Activated B cell treated with CpG ODN at 0.5 μM for 24 hours (primary cell): ENCODE measurements around the gene CAT. TPM values are rescaled to one million over a fixed set of nuclear protein-coding genes. Genes with fewer than 3 reads are reported as not detected.
"Not testable (repeated sequence)": the region's sequence is repeated elsewhere in the genome, so short reads cannot be mapped to it uniquely, and the experiment has no call there.

Source experiments
- ATAC-seq: fragments of 200-7000 bp; cut with Tn5 transposase; one replicate; pipeline ENCODE4 v1.10.0; 2021; ENCODE audit warnings: low read depth, mild to moderate bottlenecking, moderate library complexity
- CTCF ChIA-PET: fragments of 350-600 bp; sonication (Branson Sonifier 250); formaldehyde crosslinking; loops from one replicate; lab custom pipeline; 2021; ENCODE audit warnings: antibody characterized with exemption; lab: Charles Lee
- POLR2A ChIA-PET: fragments of 350-600 bp; sonication (Branson Sonifier 250); formaldehyde crosslinking; loops from one replicate; lab custom pipeline; 2021; ENCODE audit warnings: antibody characterized with exemption; lab: Charles Lee
- DNase-seq: peaks from one replicate; pipeline ENCODE4 v3.0.0; 2022
- H3K27ac Mint-ChIP-seq: one replicate; pipeline ENCODE4 v1.8.0; 2020; ENCODE audit warnings: mixed read lengths
- H3K27me3 Mint-ChIP-seq: one replicate; pipeline ENCODE4 v1.8.0; 2021; ENCODE audit warnings: mixed read lengths
- H3K36me3 Mint-ChIP-seq: one replicate; pipeline ENCODE4 v1.8.0; 2021; ENCODE audit warnings: low read depth, mixed read lengths
- H3K4me1 Mint-ChIP-seq: one replicate; pipeline ENCODE4 v1.8.0; 2021; ENCODE audit warnings: mixed read lengths
- H3K4me3 Mint-ChIP-seq: one replicate; pipeline ENCODE4 v1.8.0; 2020; ENCODE audit warnings: mild to moderate bottlenecking, mixed read lengths
- H3K9me3 Mint-ChIP-seq: one replicate; pipeline ENCODE4 v1.8.0; 2020; ENCODE audit warnings: mixed read lengths
- intact Hi-C: fragments of 100-400 bp; cut with micrococcal nuclease; formaldehyde crosslinking; loops from one replicate; pipeline ENCODE4 v1.15.1; 2024
- total RNA-seq: library from RNA; stranded (reverse); gene quantifications from 2 replicates; pipeline ENCODE4 v1.2.3, GENCODE V29; 2022
- TF ChIP-seq, protein P1 (sequence below): fragments of 200-600 bp; IDR thresholded peaks from one replicate; pipeline ENCODE4 v1.8.0; 2022; ENCODE audit warnings: antibody characterized with exemption, mild to moderate bottlenecking

Gene CAT
- total RNA-seq, 1 donor from 2014 or later = 81.2 TPM

DNA sequence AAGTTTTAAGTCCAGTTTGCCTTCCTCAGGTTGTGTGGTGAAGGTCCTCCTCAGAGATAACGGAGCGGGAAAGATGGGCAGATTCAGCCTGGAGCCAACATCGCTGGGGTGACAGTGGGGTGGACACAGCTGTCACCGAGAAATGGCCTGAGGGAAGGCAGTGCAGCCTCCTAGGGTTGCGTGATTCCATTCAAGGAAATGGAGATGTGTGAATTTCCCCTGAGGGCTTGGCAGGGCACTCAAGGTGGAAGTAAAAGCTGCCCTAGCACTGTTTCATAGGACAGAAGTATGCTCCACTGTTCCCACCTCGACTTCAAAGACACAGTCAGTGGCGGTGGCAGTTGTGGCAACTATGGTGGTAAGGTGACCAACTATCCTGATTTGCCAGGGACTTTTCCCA is 15.4 kb upstream of the CAT start:
- ChIA-PET CTCF (no interaction called here), POLR2A (no interaction called here)
- Mint-ChIP-seq H3K4me3 (no peak overlapping the region), H3K27ac (no peak overlapping the region), H3K4me1 (peaks cover 4% of the 10 kb centered on the region), H3K36me3 (no peaks in the 10 kb centered on the region), H3K27me3 (peaks cover 12% of the 10 kb centered on the region), H3K9me3 (no peaks in the 10 kb centered on the region)
- DNase-seq = no peak
- no peak for ATAC-seq
- TF ChIP-seq, protein P1, sequence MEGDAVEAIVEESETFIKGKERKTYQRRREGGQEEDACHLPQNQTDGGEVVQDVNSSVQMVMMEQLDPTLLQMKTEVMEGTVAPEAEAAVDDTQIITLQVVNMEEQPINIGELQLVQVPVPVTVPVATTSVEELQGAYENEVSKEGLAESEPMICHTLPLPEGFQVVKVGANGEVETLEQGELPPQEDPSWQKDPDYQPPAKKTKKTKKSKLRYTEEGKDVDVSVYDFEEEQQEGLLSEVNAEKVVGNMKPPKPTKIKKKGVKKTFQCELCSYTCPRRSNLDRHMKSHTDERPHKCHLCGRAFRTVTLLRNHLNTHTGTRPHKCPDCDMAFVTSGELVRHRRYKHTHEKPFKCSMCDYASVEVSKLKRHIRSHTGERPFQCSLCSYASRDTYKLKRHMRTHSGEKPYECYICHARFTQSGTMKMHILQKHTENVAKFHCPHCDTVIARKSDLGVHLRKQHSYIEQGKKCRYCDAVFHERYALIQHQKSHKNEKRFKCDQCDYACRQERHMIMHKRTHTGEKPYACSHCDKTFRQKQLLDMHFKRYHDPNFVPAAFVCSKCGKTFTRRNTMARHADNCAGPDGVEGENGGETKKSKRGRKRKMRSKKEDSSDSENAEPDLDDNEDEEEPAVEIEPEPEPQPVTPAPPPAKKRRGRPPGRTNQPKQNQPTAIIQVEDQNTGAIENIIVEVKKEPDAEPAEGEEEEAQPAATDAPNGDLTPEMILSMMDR = no peak
- intact Hi-C loops = no loop called here

DNA sequence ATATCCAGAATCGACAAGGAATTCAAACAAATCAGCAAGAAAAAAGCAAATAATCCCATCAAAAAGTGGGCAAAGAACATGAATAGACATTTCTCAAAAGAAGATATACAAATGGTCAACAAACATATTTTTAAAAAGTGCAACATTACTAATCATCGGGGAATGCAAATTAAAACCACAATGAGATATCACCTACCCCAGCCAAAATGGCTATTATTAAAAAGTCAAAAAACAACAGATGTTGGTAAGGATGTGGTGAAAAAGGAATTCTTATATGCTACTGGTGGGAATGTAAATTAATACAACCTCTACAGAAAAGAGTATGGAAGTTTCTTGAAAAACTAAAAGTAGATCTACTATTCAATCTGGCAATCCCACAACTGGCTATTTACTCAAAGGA is 13.9 kb upstream of the CAT start:
- CTCF ChIA-PET, POLR2A ChIA-PET, H3K4me1 Mint-ChIP-seq, ATAC-seq, H3K27ac Mint-ChIP-seq, H3K36me3 Mint-ChIP-seq, DNase-seq, H3K4me3 Mint-ChIP-seq, H3K9me3 Mint-ChIP-seq, intact Hi-C loops: not testable (repeated sequence)
- peaks cover 11% of the 10 kb centered on the region for H3K27me3 Mint-ChIP-seq

DNA sequence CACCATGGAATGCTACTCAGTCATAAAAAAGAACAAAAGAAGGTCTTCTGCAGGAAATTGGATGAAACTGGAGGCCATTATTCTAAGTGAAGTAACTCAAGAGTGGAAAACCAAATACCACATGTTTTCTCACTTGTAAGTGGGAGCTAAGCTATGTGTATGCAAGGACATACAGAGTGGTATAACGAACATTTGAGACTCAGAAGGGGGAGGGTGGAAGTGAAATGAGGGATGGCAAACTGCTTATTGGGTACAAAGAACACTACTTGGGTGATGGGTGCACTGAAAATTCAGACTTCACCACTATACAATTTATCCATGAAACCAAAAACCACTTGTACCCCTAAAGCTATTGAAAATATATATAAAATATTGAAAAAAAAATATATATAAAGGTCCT is 13.4 kb upstream of the CAT start:
- H3K27me3 Mint-ChIP-seq = peaks cover 13% of the 10 kb centered on the region
- no peaks in the 10 kb centered on the region for H3K36me3 Mint-ChIP-seq
- H3K27ac Mint-ChIP-seq = no peak overlapping the region
- no peak overlapping the region for H3K4me3 Mint-ChIP-seq
- TF ChIP-seq, protein P1 = no peak
- H3K9me3 Mint-ChIP-seq = no peaks in the 10 kb centered on the region
- peaks cover 4% of the 10 kb centered on the region for H3K4me1 Mint-ChIP-seq
- no peak for DNase-seq
- intact Hi-C loops = no loop called here
- CTCF ChIA-PET = no interaction called here
- ATAC-seq = no peak
- POLR2A ChIA-PET = no interaction called here

DNA sequence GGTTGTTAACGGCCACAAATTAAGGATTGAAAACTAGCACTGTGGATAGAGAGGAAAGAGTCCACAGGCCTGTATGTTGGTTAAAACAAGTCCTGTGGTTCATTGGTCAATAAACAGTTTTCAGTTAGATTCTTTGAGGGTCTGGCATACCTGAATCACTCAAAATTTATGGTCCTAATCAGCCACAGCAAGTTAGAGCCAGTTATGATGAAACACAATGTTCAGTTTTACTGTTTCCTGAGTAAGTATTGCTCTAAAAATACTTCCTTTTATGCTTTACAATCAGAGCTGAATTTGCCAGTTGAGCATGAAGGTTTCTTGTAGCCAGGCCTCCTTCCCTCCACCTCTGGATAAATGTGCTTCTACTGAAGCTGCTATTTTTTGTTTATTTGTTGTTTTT is 12.9 kb upstream of the CAT start:
- Mint-ChIP-seq H3K9me3 (no peaks in the 10 kb centered on the region), H3K27ac (no peak overlapping the region), H3K36me3 (no peaks in the 10 kb centered on the region), H3K27me3 (peaks cover 13% of the 10 kb centered on the region), H3K4me3 (no peak overlapping the region), H3K4me1 (peaks cover 4% of the 10 kb centered on the region)
- TF ChIP-seq, protein P1 = no peak
- POLR2A ChIA-PET = interaction anchor here (0.7 kb wide), 1 partner anchor 146 kb away, joined by 3 read pairs; no protein-coding TSS in a partner anchor
- ATAC-seq = no peak
- no peak for DNase-seq
- intact Hi-C loops = no loop called here
- CTCF ChIA-PET = no interaction called here

DNA sequence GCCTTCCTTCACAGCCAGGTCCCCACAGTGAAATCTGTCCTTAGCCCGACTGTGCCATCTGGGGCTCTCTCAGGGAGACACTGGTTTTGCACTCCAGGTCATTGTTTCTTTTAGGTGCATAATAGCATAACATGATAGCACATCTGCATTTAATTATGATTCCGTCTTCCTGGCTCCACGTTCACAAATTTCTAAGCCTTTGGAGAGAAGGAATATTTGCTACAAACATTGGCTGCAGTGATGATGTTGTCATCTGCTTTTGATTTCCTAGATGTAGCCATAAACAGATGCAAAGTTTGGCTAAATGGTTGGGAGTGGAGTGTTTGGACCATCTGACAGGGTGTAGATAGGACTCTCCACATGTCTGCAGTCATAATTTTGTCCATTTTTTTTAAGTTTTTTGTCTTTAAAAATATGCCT is 12.0 kb upstream of the CAT start:
- Mint-ChIP-seq H3K27me3 (peaks cover 13% of the 10 kb centered on the region), H3K4me3 (no peak overlapping the region), H3K9me3 (no peaks in the 10 kb centered on the region), H3K4me1 (peaks cover 4% of the 10 kb centered on the region), H3K36me3 (no peaks in the 10 kb centered on the region), H3K27ac (no peak overlapping the region)
- ATAC-seq = no peak
- TF ChIP-seq, protein P1 = no peak
- POLR2A ChIA-PET = interaction anchor here (0.5 kb wide), 1 partner anchor 68 kb away, joined by 5 read pairs; no protein-coding TSS in a partner anchor
- no peak for DNase-seq
- intact Hi-C loops = no loop called here
- CTCF ChIA-PET = no interaction called here

DNA sequence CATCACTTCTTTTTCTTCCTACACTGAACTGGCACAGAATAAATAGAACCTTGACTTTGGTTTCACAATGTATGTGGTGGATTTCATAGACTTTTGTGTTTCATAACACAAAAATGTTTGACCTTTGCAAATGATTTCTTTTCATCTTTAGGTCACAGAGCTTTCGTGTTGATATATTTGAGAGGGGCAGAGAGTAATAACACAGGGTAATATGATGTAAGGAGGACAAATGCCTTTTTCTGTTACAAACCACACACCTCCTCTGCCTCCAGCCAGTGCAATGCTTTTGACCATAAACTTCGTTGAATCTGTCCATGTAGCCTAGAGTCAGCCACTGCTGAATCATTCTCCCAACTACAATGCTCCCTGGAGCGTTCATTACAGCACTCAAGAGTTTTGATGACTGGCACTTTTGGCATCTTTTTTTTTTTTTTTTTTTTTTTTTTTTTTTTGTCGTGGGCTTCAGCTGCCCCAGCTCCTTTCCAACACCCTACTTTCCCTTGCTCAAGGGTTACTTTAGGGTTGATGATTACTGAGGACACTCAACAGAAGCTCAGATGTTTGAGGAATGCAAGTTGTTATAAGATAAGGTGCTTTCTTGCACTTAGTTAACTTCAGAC is 11.4 kb upstream of the CAT start:
- intact Hi-C loops = no loop called here
- TF ChIP-seq, protein P1 = no peak
- ChIA-PET POLR2A (interaction anchor here (0.5 kb wide), 1 partner anchor 69 kb away, joined by 5 read pairs; no protein-coding TSS in a partner anchor), CTCF (no interaction called here)
- peaks cover 11% of the 10 kb centered on the region for H3K27me3 Mint-ChIP-seq
- peaks cover under 1% of the 10 kb centered on the region for H3K4me1 Mint-ChIP-seq
- no peak overlapping the region for H3K4me3 Mint-ChIP-seq
- H3K9me3 Mint-ChIP-seq = no peaks in the 10 kb centered on the region
- ATAC-seq (no peak), DNase-seq (no peak)
- no peaks in the 10 kb centered on the region for H3K36me3 Mint-ChIP-seq
- H3K27ac Mint-ChIP-seq = no peak overlapping the region
